Astrocyte of the hippocampus (primary cell): ENCODE measurements around the gene RXFP4.
"Not testable (repeated sequence)": the region's sequence is repeated elsewhere in the genome, so short reads cannot be mapped to it uniquely, and the experiment has no call there.

Source experiments
- DNase-seq: peaks from one replicate; pipeline ENCODE4 v3.0.0; 2011; ENCODE audit warnings: low read depth, low spot score

The RXFP4 gene

DNA sequence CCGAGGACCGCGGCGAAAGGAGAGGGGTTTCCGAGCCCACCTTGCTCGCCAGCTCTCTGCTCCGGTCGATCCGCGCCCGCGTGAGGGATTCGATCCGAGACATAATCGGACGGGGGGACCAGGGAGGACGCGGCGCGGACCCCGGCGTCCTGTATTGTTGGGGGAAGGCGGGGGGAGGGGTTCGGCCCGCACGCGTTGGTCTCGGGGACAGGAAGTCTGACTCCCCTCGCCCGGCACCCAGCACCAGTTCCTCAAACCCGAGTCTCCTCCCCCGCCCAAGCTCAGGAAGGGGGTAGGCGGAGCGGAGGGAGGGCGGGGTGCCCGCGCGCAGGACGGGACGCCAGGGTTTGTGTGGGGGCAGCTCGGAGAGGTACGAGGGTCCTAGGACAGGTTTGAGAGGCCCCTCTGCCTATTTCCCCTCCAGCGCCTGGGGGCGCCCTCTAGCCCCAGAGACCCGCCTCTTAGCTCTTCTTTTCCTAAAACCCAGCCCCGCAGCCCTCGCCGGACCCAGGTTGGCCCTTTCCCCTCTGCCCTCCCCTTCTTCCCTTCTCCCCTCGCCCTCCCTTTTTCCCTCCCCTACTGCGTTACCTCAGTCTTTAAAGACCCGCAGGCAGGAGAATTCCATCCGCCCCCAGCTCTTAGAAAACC, 37.0 kb downstream of the RXFP4 start, which contains the start of gene ARHGEF2:
Gene ARHGEF2 (minus strand): TSS at position 223 of the 648 bp plus-strand sequence. CDS start 120 bp downstream, at position 103.
- DNase-seq: peak; percentile 78

DNA sequence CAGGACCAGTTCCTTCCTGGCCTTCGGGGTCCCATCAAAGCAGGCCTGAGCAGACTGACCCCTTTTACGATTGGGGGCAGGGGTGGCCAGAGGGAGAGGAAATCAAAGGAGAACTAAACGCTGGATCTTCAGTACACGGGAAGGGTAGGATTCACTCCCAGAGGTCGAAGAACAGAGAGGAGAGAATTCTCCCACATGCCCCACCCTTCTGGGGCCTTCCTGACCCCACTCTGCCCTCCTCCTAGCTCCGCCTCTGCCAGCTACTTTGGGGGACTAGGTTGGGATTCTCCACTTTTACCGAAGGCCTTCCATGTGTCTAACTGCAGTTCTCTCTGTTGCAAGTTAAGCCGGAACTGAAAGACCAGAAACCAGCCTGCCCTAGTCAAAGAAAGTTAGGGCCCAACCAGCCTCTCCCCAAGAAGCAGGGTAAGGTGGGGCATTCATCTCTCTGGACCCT, 37.6 kb downstream of the RXFP4 start:
- DNase-seq: no peak

GRCh38 chr1:155979597-155980343, 38.3 kb downstream of the RXFP4 start:
- no peak for DNase-seq

DNA sequence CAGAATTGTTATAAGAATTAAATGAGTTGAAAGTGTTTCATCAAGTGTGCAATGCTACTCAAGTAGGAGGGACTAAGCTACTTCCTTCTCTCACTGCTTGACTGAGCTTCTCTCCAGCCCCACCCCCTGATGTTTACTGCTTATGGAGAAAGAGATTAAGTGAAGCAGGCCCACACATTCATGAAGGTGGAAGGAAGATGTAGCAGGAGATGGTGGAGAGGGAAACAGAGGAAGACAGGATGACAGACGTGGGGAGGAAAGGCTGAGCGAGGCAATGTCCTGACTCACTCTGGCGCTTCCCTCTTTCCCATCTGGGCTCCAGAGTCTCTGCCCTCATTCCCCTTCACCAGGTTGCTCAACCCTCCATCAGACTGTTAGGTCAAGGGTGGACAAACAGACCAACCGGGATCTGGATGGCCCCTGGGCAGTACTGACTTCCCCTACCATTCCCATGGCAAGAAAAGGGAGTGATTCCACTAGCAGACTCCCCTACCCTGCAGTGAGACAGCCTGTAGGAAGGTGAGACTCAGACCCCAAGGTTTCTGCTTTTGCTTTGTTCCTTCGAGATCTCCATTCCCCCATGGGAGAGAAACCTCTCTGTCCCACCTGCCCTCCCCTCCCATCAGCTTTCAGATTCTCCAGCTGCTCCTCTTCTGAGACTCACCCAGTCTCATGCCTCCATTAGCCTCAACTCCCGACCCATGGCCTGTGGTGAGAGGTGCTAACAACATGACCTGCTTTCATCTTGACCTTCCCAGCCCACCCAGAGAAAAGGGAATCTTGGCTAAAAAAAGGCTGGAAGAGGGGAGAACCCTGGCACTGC, 40.0 kb downstream of the RXFP4 start:
- DNase-seq: peak; percentile 22

GRCh38 chr1:155982106-155982505, 40.7 kb downstream of the RXFP4 start:
- no peak for DNase-seq

DNA sequence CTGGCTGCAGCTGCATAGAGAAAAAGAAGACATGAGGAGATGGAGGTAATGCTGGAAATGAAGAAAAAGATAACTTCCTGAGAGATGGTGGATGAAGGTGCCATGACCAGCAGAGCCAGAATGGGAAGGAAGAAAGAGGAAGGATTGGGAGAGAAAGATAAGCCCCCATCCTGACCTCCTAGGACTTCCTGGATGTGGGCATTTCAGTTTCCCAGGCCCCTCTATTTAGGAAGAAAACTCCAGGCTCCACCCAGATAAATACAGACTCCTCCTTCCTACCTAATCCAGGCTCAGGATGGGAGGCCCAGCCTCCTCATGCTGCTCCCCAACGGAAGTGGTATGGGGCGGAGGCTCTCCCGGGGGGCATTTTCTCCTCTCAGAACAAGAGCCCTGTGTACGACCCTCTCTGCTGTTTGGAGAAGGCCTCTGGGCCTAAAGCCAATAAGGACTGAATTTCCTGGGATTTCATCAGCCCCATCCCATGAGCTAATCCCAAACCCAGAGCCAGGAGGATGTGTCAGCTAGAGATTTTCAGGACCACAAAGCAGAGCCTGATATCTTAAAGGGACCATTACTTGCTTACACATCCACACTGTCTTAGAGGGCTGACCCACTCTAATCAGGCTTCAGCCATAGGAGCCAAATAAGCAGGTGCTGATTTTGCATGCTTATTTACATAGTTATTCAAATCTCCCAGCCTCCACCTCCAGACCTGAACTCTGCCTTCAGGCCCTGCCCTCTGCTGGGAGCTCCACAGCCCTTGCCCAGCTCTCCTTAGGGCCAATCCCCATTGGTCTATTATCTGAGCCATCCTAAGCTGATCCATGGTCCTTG, 42.0 kb downstream of the RXFP4 start:
- peak; percentile 78 for DNase-seq

GRCh38 chr1:155984341-155984740, 42.9 kb downstream of the RXFP4 start:
- DNase-seq: no peak

- not testable (repeated sequence) for DNase-seq
These were observed 43.6 kb downstream of the RXFP4 start for GRCh38 chr1:155984903-155985645.

DNA sequence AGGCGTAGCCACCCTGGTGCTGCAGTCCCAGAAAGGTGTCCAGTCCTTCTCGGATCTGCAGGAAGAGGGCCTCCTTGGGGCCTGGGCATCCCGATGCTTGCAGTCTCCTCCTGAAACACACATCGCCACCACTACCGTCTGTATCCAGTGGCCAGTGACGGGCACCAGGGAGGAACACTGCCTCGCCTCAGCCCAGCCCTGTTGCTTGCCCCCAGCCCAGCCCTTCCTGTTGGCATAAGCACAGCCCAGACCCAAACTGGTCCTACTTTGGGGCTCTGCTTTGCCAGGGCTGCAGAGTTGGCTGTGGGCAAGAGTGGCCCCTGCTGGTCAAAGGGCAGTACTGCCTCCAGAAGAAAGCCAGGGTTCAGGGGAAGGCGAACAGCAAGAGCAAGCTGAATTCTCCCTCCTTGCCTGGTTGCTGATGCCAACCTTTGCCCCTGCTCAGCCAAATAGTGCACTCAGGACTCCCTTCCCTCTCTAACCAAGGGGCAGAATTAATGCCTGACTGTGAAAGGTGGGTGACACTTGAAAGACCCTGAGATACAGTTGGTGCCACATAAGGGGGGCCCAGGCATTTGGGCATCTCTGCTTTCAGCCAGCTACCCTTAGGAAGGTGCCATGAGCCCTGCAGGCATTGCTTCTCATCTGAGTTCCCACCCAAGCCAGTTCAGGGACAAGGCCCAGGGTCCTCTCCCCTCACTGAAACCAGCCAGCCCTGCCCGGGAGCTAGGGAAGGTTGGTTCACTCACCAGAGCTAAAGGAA, 48.0 kb downstream of the RXFP4 start:
- peak; percentile 85 for DNase-seq

DNA sequence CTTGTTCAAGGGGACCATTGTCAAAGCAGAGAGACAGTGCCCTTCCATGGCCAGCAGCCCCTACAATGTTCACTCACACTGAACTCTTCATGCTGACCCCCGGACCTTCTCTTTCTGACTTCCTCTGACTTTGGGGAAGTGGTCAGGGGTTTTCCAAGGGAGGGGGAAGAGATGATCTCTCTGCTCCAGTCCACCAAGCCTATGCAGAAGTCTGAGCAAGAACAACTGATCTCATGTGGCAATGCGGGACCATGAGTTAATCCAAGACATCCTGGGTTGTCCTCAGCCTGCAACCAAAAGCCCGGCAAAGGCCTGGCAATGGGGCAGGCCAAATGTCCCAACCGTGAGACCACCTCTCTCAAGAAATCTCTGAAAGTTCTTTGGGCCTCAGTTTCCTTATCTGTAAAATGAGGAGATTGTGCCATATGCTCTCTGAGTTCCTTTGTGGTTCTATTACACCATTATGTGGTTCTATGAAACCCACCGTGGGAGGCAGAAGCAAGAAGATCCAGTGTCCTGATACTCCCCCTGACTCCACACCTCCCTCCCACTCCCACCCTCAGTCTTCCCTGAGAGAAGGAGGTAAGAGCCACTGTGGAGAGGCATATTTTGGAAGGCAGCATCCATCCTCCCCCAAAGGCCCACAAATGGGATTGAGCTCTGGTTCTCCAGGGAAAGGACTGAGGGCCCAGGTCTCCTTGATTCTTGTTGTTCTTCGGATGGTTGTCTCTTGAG, 48.7 kb downstream of the RXFP4 start:
- DNase-seq: no peak
